HCT116 (cell line): ENCODE measurements around the gene OOSP2. TPM values are rescaled to one million over a fixed set of nuclear protein-coding genes. Genes with fewer than 3 reads are reported as not detected.

ENCODE experiments used
- ATAC-seq: fragments of 200-7000 bp; cut with Tn5 transposase; 2 replicates; pipeline ENCODE4 v1.9.1; 2020; ENCODE audit warnings: mild to moderate bottlenecking, moderate library complexity
- BruUV-seq: library from RNA; stranded (reverse); fragments of 400-500 nt; replicated peaks from 2 replicates; lab custom pipeline; 2021; lab: Mats Ljungman, UMichigan
- CTCF ChIA-PET: fragments of 300-600 bp; sonication (Branson Sonifier 250); formaldehyde crosslinking; loops from one replicate; lab custom pipeline; 2021; ENCODE audit warnings: antibody characterized with exemption; lab: Charles Lee
- POLR2A ChIA-PET: fragments of 300-600, 350-600 bp; sonication (Branson Sonifier 250); formaldehyde crosslinking; loops from one replicate; lab custom pipeline; 2021; ENCODE audit warnings: antibody characterized with exemption; lab: Charles Lee
- RAD21 ChIA-PET, 2 experiments: fragments of 300-600 bp; sonication (Branson Sonifier 250); formaldehyde crosslinking; loops; one replicate each; lab custom pipeline; 2023; ENCODE audit warnings: low total read pairs in 2 of 2; ENCODE audit not compliant: uncharacterized antibody in 2 of 2, unreplicated experiment in 2 of 2, low non-redundant PET in 1 of 2; lab: Charles Lee
- DNase-seq: peaks from one replicate; pipeline ENCODE4 v3.0.0-alpha.2; 2010; ENCODE audit warnings: low read depth, low spot score
- H2AFZ ChIP-seq: fragments of 200-600 bp; shearing (Covaris generic), sonication (generic); 2 replicates; pipeline ENCODE4 v1.6.1; 2017; ENCODE audit warnings: low read depth, mixed run types, mixed read lengths, antibody characterized with exemption, low read length; ENCODE audit not compliant: poor library complexity, severe bottlenecking
- H3K27ac ChIP-seq: 2 replicates; pipeline ENCODE4 v1.5.1; 2012; ENCODE audit warnings: low read depth, low read length
- H3K27me3 ChIP-seq: fragments of 200-600 bp; sonication (generic); 2 replicates; pipeline ENCODE4 v1.6.1; 2016; ENCODE audit warnings: mixed run types, low read length, mixed read lengths; ENCODE audit not compliant: insufficient read depth
- H3K36me3 ChIP-seq, 2 experiments: fragments of 200-500 bp in 1 of 2; fragments of 200-600 bp in 1 of 2; sonication (Bioruptor generic) in 1 of 2; sonication (generic) in 1 of 2; 2 replicates each; pipeline versions ENCODE4 v1.5.1 to v1.6.1; 2014 to 2016; ENCODE audit warnings: low read length in 2 of 2, inconsistent platforms in 1 of 2, mixed read lengths in 1 of 2, mixed run types in 1 of 2; ENCODE audit not compliant: insufficient read depth in 2 of 2, control insufficient read depth in 1 of 2
- H3K4me1 ChIP-seq, 2 experiments: fragments of 200-600 bp in 1 of 2; sonication (generic) in 1 of 2; 2 replicates each; pipeline versions ENCODE4 v1.5.1 to v1.6.1; 2012 to 2017; ENCODE audit warnings: low read length in 2 of 2, inconsistent platforms in 1 of 2, mild to moderate bottlenecking in 1 of 2, mixed read lengths in 1 of 2, mixed run types in 1 of 2, moderate library complexity in 1 of 2; ENCODE audit not compliant: insufficient read depth in 2 of 2, control insufficient read depth in 1 of 2
- H3K4me2 ChIP-seq: fragments of 200-600 bp; sonication (generic); 2 replicates; pipeline ENCODE4 v1.6.1; 2017; ENCODE audit warnings: mixed run types, low read length, mixed read lengths
- H3K4me3 ChIP-seq, 2 experiments: fragments of 200-600 bp in 1 of 2; sonication (generic) in 1 of 2; replicated peaks in 1 of 2; 2 replicates each; pipeline ENCODE4 v1.5.1; 2011 to 2016; ENCODE audit warnings: low read length in 2 of 2, control low read depth in 1 of 2, low read depth in 1 of 2, mild to moderate bottlenecking in 1 of 2, mixed read lengths in 1 of 2, mixed run types in 1 of 2
- H3K79me2 ChIP-seq: fragments of 200-600 bp; sonication (generic); 2 replicates; pipeline ENCODE4 v1.6.1; 2017; ENCODE audit warnings: mild to moderate bottlenecking, mixed run types, low read length, moderate library complexity, mixed read lengths; ENCODE audit not compliant: insufficient read depth
- H3K9ac ChIP-seq: fragments of 200-600 bp; sonication (generic); 2 replicates; pipeline ENCODE4 v1.6.1; 2016; ENCODE audit warnings: low read length, mixed read lengths
- H3K9me2 ChIP-seq: fragments of 200-600 bp; sonication (generic), shearing (Covaris generic); 2 replicates; pipeline ENCODE4 v1.6.1; 2017; ENCODE audit warnings: mixed run types, mild to moderate bottlenecking, moderate library complexity; ENCODE audit not compliant: insufficient read depth
- H3K9me3 ChIP-seq, 2 experiments: fragments of 200-500 bp in 1 of 2; fragments of 200-600 bp in 1 of 2; sonication (Bioruptor generic) in 1 of 2; sonication (generic) in 1 of 2; 2 replicates each; pipeline ENCODE4 v1.6.1; 2014 to 2017; ENCODE audit warnings: low read length in 2 of 2, mixed read lengths in 2 of 2, inconsistent platforms in 1 of 2, low read depth in 1 of 2, mild to moderate bottlenecking in 1 of 2, mixed run types in 1 of 2, moderate library complexity in 1 of 2; ENCODE audit not compliant: control insufficient read depth in 1 of 2, insufficient read depth in 1 of 2
- H4K20me1 ChIP-seq: fragments of 200-600 bp; sonication (generic), shearing (Covaris generic); 2 replicates; pipeline ENCODE4 v1.6.1; 2017; ENCODE audit warnings: mixed run types, mild to moderate bottlenecking, moderate library complexity; ENCODE audit not compliant: insufficient read depth
- CBX3 ChIP-seq: IDR thresholded peaks from 2 replicates; pipeline ENCODE4 v1.6.1; 2012; ENCODE audit warnings: low read depth
- CEBPB ChIP-seq: IDR thresholded peaks from 2 replicates; pipeline ENCODE4 v1.6.1; 2012; ENCODE audit warnings: low read depth
- ELF1 ChIP-seq: IDR thresholded peaks from 2 replicates; pipeline ENCODE4 v1.6.1; 2012; ENCODE audit warnings: low read depth, borderline replicate concordance
- FOSL1 ChIP-seq: IDR thresholded peaks from 2 replicates; pipeline ENCODE4 v1.6.1; 2012; ENCODE audit warnings: low read depth
- JUND ChIP-seq: IDR thresholded peaks from 2 replicates; pipeline ENCODE4 v1.6.1; 2012
- POLR2A ChIP-seq: IDR thresholded peaks from 2 replicates; pipeline ENCODE4 v1.7.0; 2011; ENCODE audit warnings: borderline replicate concordance; ENCODE audit not compliant: insufficient read depth, insufficient read length; ENCODE audit errors: extremely low read depth
- POLR2AphosphoS5 ChIP-seq: IDR thresholded peaks from 2 replicates; pipeline ENCODE4 v1.6.1; 2011; ENCODE audit warnings: mild to moderate bottlenecking, low read depth, low read length, moderate library complexity
- SRF ChIP-seq: IDR thresholded peaks from 2 replicates; pipeline ENCODE4 v1.6.1; 2012; ENCODE audit warnings: low read depth
- ZBTB33 ChIP-seq: IDR thresholded peaks from 2 replicates; pipeline ENCODE4 v1.6.1; 2011; ENCODE audit warnings: mild to moderate bottlenecking, low read length, moderate library complexity; ENCODE audit not compliant: insufficient replicate concordance; ENCODE audit errors: extremely low read depth
- ZNF274 ChIP-seq: fragments of 200-500 bp; sonication (Bioruptor generic); IDR thresholded peaks from 2 replicates; pipeline ENCODE4 v1.6.1; 2014; ENCODE audit warnings: mild to moderate bottlenecking, low read depth, low read length, inconsistent platforms
- intact Hi-C: fragments of 100-400 bp; cut with micrococcal nuclease; formaldehyde crosslinking; loops from 2 replicates; pipeline ENCODE4 v1.10.0; 2022
- total RNA-seq: library from RNA; stranded (reverse); gene quantifications from one replicate; pipeline ENCODE4 v1.2.1, GENCODE V29; 2021; ENCODE audit not compliant: unreplicated experiment

The OOSP2 gene
- total RNA-seq, 1 experiment from 2014 or later: not detected

GRCh38 chr11:60087239-60087638 lies 47.0 kb downstream of the OOSP2 start:
- ChIA-PET CTCF (no interaction called here), POLR2A (no interaction called here), RAD21 (no interaction called here)
- Histone ChIP-seq H3K4me3 (no peak overlapping the region), H3K4me1 (no peaks in the 10 kb centered on the region), H3K9ac (no peak overlapping the region), H3K36me3 (no peaks in the 10 kb centered on the region), H3K79me2 (no peaks in the 10 kb centered on the region), H3K9me3 (no peaks in the 10 kb centered on the region), H4K20me1 (no peaks in the 10 kb centered on the region), H3K27ac (no peak overlapping the region), H3K4me2 (no peak overlapping the region), H3K27me3 (no peaks in the 10 kb centered on the region), H2AFZ (no peak overlapping the region), H3K9me2 (no peaks in the 10 kb centered on the region)
- DNase-seq (no peak), ATAC-seq (no peak)
- TF ChIP-seq POLR2AphosphoS5 (no peak), POLR2A (no peak), CBX3 (no peak), ELF1 (no peak), JUND (no peak), SRF (no peak), CEBPB (no peak), ZNF274 (no peak)
- intact Hi-C loops: no loop called here
- no TSS peak for BruUV-seq

GRCh38 chr11:60088364-60088763 lies 48.2 kb downstream of the OOSP2 start, which contains the start of gene MS4A2:
TSS of gene MS4A2 (plus strand) at chr11:60088664. CDS start at chr11:60088766, 102 bp downstream.
- ChIA-PET CTCF (no interaction called here), RAD21 (no interaction called here), POLR2A (no interaction called here)
- no peaks in the 10 kb centered on the region for H3K9me3 ChIP-seq
- H3K4me3 ChIP-seq: no peak within 1 kb of the TSS
- H3K27ac ChIP-seq: no peak within 1 kb of the TSS
- H3K4me2 ChIP-seq: no peak within 1 kb of the TSS
- ATAC-seq (no peak), DNase-seq (no peak)
- no peaks in the 10 kb centered on the region for H3K27me3 ChIP-seq
- H3K9me2 ChIP-seq: no peaks in the 10 kb centered on the region
- no peaks in the 10 kb centered on the region for H3K79me2 ChIP-seq
- H3K36me3 ChIP-seq: no peaks in the 10 kb centered on the region
- no peak for TF ChIP-seq JUND
- TF ChIP-seq FOSL1: no peak
- TF ChIP-seq ZBTB33: no peak
- TF ChIP-seq CBX3: no peak
- intact Hi-C loops: no loop called here
- H3K9ac ChIP-seq: no peak within 1 kb of the TSS
- no peaks in the 10 kb centered on the region for H3K4me1 ChIP-seq
- no TSS peak for BruUV-seq
- H4K20me1 ChIP-seq: no peaks in the 10 kb centered on the region
- no peak within 1 kb of the TSS for H2AFZ ChIP-seq
